ENCODE data around the gene MAML2.

Gene MAML2

DNA sequence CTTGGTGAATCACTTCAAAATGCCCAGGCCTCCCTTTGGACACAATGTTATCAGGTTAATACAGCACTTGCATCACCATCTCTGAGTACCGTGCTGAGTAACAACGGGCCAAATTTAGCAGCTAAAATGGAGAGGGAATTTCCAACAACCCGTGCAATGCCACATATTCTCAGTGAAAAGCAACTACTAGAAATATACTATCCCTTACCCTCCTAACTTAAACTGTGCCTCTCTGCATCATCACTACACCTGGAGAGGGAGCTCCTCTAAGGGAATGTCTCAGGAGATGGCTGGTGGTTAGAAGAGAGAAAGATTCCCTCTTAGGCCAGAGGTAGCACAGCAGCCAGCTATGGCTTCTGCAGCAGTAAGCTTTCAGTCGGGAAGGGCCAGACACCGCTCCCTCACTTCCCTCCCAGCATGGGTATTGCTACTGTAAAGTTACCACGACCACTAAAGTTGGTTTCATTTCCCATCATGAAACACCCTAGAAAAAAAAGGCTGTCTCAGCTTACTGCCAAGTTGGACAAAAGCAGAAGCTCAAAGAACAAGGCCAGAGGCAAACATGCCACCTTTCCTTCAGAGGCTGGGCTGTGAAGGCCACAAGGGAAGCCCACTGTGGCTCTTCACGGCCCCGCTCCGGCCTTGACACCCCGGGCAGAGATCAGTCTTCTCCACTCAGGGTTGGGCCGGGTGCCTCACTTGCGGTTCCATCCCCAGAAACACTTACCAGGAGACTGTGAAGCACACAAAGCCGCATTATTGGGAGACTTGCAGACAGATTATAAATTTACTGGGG lies 3.9 kb downstream of the MAML2 start:
- FAIRE-seq, result no peak

DNA sequence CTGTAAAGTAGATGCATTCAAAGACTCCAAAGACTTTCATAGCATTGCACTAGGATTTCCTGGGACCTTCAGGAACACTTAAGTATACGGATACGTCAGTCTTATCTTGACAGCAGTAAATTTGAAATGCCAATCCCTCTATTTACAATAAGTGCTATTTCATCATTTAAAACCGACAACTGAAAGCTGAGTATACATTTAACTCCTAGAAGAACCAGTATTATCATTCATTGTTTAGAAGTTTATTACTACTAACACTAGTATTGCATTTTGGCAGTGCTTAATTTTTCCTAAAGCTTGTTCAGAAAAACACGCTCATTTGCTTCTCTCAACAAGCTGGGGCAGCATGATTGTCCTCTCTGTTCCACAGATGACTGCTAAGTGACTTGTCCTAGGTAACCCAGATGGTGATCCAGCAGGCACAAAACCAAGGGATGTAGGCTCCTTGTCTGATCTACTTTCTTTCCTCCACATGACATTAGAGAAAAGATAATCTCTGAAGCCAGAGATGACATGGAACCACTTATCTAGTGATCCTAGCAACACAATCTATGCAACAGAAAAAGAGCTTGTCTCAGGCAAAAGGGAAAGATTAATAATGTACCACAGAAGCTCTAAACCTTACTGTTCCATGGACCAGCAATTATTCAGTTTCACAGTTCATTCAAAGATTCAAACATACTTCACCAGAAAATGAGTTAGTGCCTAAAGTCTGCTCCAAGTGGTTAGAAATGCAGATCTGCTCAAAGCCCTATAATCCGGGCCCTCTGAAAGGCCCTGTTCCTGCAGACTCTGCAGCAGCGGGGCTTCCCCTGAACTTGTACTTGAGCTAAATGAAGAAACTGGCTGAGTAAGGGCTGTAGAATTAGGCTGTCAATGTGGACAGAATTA lies 5.2 kb downstream of the MAML2 start:
- FAIRE-seq, result no peak

DNA sequence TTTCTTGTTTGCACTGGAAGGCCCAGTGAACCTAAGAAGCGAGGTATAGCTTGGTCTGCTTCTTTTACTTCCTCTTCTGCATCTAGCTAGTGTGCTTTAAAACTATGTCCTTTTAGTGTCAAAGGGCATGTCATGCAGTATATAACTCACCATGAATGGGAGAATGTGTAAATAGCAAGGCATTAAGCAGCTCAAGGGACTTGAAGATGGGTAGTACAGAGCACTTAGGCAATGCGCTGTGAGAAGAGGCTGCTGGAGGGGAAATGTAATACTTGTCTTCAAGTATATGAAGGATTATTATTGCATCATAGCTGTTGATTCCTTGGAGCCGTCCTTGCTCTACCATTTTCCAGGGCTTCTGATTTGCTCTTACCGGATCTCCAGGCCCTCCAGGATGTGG lies 7.6 kb downstream of the MAML2 start:
- FAIRE-seq, result no peak

DNA sequence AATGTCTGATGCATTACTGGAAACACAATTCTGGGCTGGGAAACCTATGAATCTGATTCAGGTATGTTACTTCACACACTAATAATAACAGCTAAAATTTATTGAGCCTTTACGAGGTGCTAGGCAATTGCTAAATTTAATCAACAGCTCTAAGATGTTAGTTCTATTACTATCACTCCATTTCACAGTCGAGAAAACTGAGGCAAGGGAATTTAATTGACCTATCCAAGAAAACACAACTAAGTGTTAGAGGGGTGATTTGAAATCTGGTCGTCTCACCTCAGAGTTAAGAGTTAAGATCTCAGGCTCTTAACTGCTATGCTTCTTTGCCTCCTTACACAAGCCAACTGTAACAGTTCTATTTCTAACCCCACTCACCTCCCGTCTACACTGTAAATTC lies 8.8 kb downstream of the MAML2 start:
- FAIRE-seq, result no peak

DNA sequence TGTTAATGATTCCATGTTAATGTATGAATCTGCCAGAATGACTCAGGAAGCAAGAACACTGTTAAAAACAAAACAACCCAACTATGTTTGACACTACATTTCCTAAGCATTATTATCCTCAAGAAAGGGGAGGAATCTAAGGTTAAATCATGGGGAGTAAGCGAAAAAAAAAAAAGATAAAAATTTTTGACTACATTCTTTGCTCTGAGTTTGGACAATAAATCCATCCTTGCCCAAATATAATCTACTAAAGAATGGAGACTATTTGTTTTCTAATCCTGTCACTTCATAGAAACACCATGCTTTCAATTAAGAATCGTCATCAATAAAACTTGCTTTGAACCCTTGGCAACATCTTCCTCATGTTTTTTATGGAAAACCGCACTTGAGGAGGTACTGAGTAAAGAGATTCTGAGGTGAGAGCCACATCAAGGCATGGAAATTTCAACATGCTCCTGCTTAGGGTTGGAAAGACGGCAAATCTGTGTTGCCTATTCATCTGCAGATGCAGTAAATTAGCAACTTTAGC lies 9.7 kb downstream of the MAML2 start:
- no peak for FAIRE-seq

DNA sequence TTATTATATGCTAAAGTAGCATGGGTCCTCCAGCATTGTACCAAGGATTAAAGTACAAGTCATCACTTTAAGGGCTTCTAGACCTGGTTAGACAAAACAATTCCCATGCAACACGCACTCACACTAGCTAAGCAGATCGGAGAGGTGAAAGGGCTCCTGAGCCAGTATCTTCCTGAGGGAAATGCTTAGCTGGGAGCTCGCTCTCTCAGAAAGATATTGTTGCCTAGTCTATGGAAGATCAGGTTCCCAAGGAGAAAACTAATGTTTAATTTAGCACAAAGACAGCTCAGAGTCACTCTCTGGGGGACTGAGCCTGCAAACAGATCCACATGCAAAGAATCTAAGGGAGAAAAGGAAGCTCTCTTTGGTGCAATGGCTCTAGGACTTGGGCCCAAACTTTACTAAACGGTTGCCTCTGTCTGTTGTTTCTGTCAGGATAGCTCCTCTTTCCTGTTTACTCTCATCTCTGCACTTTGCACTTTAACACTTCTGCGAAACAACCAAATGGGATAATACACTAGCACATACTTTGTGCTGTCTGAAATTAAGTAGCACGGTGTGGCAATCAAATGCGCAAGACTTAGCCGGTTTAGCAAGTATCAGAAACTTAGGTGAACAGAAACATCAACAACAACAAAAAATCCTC lies 10.7 kb downstream of the MAML2 start:
- FAIRE-seq, result no peak

DNA sequence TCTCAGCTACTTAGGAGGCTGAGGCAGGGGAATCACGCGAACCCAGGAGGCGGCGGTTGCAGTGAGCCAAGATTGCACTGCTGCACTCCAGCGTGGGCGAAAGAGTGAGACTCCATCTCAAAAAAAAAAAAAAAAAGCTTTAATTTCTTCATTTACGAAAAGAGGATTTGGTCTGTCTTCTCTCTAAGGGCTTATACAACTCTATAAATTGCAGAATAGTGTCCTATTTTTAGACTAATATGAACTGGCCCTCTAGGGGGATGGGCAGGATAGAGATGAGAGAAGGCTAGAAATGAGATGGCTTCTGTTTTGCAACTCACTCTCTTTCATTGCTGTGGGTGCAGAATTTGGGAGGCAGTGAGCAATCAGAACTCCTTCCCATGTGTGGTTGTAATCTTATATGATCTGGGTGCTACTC lies 11.3 kb downstream of the MAML2 start:
- no peak for FAIRE-seq

DNA sequence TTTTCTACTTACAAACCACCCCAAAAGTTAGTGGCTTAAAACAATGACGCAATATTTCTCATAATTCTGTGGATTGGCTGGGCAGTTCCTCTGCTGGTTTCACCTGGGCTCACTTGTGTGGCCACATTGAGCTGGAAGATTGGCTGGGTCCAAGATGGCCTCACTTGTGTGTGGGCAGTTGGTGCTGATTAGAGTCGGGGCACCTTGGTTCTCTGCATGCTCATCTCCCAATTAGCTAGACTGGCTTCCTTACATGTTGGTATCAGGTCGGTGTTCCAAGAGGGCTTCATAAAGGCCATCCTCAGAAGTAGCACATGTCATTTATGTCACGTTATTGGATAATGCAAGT lies 12.5 kb downstream of the MAML2 start:
- no peak for FAIRE-seq

DNA sequence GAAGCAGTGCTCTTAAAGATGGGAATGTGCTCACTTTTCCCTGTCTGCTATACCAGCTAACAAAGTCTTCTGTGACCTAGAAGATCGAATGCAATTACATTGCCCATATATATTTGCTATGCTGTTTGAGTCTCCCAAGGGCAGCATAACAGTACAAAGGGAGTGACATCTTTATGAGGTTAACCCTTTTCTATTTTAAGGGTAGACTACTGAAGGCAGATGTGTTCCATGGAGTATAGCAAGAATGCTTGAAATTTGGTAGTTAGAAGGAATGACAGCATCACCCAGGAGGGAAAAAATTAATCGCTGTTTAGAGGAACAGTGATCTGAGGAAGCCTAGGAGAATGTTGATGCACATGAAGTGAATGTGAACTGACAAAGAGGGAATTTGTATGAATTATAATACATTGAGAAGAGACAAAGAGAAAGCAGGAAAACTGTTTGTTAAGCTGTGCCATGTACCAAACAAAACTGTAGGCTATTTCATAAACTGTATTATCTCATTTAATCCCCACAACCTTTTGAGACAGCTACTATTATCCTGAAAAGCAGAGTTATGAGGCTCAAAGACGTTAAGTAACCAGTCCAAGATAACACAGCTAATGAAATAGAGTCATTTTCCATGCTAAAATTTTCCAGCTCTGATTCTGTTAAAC lies 13.0 kb downstream of the MAML2 start:
- no peak for FAIRE-seq

DNA sequence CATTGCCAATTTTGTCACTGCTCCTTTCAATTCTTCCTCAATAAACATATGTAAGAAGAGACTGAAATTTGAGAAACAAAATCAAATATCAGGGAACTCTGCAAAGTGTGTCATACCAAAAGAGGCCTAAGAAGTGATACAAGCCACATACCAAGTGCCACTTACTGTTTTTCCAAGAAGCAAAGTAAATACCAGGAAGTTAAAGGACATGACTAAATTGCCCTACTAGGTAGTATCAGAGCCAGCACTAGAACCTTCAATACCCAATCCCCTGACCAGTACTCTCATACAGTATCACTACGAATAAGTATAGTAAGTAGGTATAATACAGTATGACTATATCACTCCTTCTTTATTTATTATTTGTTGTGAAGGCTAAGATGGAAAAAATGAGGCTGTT lies 13.6 kb downstream of the MAML2 start:
- FAIRE-seq, result no peak

DNA sequence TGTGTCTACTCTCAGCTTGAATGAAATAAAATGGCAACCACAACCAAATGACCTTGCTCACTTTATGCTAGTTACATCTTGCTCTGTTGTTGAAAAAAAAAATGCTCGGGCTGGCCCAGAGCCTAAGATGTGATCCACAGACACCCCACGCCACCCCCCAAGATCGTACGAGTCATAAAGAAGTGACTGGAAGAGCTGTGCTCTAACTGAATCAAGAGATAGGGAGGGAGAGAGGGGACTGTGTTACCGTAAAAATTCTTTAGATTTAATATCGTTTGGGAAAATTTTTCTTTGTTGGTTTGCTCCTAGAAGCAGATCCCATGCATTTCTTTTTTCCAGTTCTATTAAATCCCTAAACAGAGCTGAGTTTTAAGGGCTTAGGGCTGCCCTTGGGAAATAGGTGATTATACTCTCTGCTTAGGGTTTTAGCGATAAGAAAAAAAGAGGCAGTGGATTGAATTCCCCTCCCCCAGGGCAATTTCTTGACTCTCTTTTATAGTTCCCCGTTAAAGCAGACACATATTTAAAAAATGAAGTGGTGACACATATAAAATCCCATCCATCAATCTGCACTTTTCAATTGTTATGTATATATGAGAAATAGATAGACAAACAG lies 14.5 kb downstream of the MAML2 start:
- no peak for FAIRE-seq

DNA sequence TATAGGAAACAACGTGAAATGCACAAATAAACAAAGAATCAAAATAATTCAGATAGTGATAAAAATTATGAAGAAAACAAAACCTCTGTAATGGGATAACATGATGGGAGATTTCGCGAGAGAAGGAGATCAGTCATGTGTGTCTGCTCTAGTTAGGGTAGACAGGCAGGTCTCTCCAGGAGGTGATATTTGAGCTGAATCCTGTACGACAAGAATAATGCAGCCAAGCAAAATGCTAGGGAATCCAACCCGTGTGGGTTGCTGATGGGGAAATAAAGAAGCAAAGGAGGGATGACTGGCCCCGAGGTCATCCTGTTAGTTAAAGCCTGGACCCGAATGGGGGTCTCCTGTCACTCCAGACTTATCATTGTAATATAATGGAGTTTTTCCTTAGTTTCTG lies 16.0 kb downstream of the MAML2 start:
- FAIRE-seq, result no peak

DNA sequence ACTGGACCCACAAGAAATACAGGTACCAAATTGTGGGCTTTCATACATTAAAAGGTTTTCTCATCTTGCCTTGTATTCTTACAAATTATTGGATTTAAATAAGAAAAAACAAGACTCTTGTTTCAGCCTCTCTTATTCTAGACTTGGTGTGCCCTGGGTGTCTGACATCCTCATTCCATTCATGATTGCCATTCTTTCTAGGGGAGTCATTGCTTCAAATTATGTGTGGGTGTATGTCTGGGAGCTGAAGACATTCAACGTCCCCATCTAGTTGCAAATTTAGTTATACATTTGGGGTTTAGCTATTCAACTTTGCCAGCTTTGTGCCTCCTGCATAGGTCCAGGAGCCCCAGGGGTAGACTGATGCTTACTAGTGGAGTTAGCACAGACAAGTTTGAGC lies 18.1 kb downstream of the MAML2 start:
- no peak for FAIRE-seq

DNA sequence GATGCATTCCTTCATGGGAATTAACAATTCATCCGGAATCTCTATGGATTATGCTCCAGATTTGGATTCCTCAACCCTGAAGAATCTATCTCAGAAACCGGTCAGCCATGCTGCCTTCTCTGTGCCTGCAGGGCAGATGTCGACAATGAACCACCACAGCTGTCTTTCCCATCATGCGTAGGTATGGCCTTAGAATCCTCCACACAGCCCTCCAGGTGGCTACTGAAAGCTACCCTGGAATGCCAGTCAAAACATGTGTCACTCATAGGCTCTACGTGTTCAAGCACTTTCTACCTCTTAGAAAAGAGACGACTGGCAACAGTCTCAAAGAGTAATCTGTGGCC lies 19.4 kb downstream of the MAML2 start:
- no peak for FAIRE-seq

DNA sequence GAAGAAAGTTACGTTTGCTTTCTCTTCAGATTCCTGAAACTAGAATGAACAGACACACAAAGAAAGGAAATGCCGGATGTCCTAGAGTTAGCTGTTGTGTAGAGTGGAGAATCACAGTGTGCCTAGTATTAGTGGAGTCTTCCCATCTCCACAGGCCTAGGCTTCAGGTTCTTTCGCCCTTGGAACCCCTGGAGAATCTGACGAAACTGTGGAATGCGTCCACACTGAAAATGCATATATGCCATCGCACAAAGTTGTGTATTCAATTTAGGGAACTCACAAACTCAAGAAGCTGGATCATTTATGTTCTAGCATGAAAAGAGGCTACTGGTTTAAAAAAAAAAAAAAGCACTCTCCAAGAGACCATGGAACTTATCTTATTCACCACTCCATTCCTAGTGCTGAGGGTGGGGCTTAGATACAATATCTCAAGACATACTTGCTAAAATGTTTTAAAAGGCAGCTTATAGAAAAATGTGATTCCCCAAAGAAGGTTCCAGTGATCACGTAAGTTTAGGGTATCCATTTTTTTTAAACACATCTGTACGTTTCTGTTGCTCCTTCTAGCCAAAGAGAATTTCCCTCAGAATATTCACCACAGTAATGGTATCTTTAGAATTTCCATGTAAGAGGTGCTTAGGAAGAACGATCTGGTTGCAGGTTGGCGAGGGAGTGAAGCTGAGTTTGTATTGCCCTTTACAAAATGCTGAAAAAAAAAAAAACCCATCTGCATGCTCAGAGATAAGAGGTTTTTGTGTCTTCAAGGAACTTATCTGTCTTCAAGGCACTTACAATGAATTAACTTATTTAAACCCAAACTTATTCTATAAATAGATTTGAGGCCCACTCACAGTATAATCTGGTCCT lies 20.0 kb downstream of the MAML2 start:
- no peak for FAIRE-seq

DNA sequence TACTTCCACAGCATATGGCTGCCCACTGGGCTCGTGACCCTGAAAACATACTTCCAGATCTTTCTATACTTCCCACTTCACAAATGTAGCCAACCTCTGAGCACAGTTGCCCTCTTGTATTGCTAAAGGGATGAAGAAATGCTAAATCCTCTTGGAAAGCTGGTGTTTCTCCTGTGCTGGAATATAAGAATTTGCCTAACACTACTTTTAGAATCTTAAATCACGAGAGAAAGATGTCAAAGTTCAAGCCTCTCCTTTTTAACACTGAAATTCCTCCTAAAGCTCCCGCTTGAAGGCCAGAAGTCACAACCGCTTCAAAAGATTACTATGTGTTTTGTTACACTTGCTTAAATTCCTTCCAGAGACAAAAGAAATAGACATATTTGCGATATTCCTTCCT lies 21.9 kb downstream of the MAML2 start:
- FAIRE-seq, result no peak

DNA sequence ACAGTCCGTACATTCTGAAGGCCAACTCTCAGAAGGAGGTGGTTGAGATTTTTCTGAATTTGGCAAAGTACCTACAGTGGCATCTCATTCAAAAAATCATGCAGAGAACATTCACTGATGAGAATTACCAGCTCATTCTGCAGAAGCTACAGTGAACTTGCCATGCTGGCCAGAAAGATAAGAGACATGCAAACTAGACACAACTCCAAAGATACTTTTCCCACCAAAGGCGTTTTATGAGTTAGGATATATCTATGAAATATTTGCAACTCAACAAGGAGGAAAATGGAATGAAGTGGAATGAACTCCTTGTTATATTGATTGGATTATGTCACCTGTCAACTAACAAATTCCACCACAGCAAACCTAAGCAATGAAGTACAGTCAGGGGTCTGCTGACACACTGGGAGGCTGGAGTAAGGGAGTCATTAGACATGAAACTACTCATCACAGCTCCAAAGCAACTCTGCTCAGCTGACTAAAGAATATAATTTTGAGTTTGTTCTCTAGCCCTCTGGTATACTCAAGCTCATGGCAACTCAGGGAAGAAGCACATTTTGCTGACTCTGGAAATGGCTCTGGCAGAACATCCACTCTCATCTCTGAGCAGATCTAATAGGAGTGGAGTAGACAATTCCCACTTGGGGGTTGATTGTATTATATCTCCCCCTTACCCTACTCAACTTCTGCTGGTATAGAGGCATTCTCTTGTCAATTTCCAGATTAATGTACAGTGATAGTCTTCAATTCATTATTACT lies 22.9 kb downstream of the MAML2 start:
- FAIRE-seq, result no peak

DNA sequence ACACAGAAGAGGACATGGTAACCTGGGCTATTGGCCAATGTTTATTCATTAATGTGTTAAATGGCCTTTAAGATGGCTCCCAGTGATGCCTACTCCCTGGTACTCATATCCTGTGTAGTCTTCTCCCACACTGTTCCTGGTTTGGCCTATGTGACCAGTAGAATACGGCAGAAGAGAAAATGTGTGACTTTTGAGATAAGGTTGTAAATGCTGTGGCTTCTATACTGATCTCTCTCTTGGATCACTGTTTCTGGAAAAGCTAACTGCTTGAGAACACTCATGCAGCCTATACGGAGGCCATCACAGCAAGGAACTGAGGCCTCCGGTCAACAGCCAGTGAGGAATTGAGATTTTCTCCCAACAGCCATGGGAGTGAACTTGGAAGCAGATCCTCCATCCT lies 24.1 kb downstream of the MAML2 start:
- FAIRE-seq, result no peak

DNA sequence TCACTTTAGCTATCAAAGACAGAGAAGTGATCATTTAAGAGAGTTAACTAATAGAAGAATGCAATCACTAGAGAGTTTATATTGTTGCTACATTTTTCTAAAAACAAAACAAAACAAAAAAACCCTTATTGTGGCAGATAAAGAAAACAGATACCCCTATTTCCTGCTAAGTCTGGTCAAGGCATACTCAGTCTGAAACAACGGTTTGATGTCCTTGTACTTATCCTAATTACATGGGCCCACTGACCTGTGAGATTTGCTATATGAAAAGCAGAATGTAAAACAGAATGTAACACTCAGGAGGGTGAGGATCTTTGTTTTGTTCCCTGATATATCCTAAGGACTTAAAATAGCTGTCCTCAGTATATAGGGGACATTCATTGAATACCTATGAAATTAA lies 24.6 kb downstream of the MAML2 start:
- FAIRE-seq, result no peak

DNA sequence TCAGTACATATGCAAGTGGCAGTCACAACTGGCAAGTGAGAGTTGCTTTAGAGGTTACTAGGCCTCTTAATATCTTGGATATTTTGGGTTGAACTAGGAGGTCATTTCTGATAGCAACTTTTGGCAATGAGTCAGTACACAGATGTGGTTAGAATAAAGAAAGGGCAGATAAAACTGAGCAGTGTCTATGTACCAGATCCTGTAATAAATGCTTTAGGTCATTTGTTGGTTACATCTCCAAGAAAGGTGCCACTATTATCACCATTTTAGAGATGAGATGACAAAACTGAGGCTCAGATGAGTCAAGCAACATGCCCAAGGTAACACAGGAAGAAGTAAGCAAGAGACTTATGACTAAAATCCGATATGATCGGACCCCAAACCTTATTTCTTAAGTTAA lies 25.0 kb downstream of the MAML2 start:
- no peak for FAIRE-seq

DNA sequence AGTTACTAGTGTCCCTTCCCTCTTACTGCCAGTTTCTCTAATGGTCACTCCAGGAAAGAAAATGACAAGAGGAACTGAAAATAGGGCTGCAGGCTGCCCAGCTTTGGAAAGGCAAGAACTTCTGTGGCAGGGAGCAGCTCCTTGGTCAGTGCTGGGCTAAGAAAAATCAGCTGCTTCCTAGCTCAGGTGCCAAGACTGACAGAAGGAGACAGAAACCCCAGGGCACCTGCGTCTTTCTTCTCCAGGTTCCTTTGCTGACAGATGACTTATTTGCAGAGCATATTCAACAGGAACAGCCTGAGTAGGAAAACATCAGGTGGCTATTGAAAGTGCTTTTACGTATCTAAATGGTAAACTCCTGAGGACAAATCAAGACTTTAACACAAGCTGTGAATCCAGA lies 25.4 kb downstream of the MAML2 start:
- no peak for FAIRE-seq
